ENCODE measurements around the gene ANO5. TPM values are rescaled to one million over a fixed set of nuclear protein-coding genes. Genes with fewer than 3 reads are reported as not detected.
"Not testable (repeated sequence)": the region's sequence is repeated elsewhere in the genome, so short reads cannot be mapped to it uniquely, and the experiment has no call there.

Gene ANO5
- total RNA-seq, 2 donors from 2014 or later = 7.5 to 8.2 TPM

DNA sequence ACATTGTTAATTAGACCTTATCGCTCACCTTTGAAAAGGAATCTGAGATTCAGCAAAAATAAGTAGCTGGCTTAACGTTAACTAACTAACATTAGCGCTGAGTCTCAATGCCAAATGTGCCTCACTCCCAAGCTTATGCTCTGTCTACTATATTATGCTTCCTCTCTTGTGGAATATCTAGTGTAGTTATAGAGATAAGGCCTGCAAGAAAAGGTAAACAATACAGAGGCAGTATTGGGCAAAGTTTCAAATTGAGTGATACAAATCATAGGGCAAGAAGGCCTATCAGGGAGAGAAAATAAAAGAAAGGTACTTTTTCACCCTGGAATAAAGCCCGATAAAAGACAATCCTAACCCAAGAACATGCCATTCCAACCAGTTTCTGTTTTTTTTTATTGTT, 83.7 kb downstream of the ANO5 start:
- Histone ChIP-seq H3K9ac (ENCODE audit: low read depth in 2 of 2, low read length in 2 of 2) (no peak overlapping the region), H3K4me3 (no peak overlapping the region), H3K9me3 (no peaks in the 10 kb centered on the region), H3K4me1 (no peaks in the 10 kb centered on the region), H3K27ac (no peak overlapping the region), H3K27me3 (no peaks in the 10 kb centered on the region), H3K36me3 (no peaks in the 10 kb centered on the region)
- intact Hi-C loops (cut with DNase I) = no loop called here
- TF ChIP-seq, protein P1, sequence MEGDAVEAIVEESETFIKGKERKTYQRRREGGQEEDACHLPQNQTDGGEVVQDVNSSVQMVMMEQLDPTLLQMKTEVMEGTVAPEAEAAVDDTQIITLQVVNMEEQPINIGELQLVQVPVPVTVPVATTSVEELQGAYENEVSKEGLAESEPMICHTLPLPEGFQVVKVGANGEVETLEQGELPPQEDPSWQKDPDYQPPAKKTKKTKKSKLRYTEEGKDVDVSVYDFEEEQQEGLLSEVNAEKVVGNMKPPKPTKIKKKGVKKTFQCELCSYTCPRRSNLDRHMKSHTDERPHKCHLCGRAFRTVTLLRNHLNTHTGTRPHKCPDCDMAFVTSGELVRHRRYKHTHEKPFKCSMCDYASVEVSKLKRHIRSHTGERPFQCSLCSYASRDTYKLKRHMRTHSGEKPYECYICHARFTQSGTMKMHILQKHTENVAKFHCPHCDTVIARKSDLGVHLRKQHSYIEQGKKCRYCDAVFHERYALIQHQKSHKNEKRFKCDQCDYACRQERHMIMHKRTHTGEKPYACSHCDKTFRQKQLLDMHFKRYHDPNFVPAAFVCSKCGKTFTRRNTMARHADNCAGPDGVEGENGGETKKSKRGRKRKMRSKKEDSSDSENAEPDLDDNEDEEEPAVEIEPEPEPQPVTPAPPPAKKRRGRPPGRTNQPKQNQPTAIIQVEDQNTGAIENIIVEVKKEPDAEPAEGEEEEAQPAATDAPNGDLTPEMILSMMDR (IDR thresholded peaks at IDR 0.05) = no peak
- no peak for DNase-seq

DNA sequence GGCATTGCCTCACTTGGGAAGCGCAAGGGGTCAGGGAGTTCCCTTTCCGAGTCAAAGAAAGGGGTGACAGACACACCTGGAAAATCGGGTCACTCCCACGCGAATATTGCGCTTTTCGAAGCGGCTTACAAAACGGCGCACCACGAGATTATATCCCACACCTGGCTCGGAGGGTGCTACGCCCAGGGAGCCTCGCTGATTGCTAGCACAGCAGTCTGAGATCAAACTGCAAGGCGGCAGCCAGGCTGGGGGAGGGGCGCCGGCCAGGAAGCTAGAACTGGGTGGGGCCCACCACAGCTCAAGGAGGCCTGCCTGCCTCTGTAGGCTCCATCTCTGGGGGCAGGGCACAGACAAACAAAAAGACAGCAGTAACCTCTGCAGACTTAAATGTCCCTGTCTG, 92.1 kb downstream of the ANO5 start:
- H3K27ac ChIP-seq; H3K9me3 ChIP-seq; H3K36me3 ChIP-seq; H3K4me1 ChIP-seq; DNase-seq; H3K4me3 ChIP-seq; H3K9ac ChIP-seq (ENCODE audit: low read depth in 2 of 2, low read length in 2 of 2); H3K27me3 ChIP-seq; intact Hi-C loops (cut with DNase I): not testable (repeated sequence)

DNA sequence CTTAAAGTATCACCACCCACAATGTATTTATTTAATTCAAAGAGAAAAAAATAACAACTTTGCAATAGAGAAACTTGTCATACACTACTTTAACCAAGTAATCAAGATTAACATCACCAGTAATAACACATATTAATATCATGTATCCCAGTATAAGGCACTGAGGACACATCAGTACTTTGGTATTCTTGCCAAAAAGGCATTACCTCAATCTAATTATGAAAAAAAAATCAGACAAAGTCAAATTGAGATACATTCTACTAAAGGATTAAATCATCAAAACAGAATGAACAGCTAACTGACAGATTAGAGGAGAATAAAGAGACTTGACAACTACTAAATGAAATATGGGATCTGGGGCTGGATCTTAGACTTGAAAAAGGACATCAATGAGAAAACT, 109.5 kb downstream of the ANO5 start:
- H3K36me3 ChIP-seq = no peaks in the 10 kb centered on the region
- intact Hi-C loops (cut with DNase I) = loop anchor here (5.0 to 10.0 kb wide), 2 partner anchors 135 to 1658 kb away; no protein-coding TSS in a partner anchor

DNA sequence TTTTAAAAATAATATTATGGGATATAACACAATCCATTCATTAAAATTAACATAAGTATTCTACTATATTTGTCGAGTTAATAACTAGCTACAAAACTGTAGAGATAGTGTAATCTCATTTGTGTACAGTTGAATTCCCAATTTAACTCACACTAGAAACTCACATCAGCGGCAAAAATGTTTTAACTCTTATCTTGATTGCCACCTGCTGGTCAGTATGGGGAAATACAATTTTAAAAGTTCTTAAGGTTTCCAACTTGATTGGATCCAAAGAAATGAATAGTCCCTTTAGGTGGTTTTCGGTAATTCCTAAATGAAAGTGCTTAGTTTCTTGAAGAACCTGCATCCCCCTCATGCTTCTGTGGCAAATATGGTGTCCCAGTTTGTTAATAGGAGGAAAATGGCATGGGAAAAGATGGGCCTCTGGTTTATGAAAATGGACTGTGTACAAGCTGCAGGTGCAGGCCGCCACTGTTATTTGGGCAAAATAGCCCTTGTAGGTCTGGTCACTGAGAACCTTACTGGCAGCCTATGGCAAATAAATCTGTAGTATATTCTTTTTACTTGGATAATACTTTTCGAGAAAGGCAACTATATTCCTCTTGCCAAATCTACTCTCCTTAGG, 111.6 kb downstream of the ANO5 start:
- no peaks in the 10 kb centered on the region for H3K27me3 ChIP-seq
- no peak overlapping the region for H3K27ac ChIP-seq
- H3K36me3 ChIP-seq = no peaks in the 10 kb centered on the region
- intact Hi-C loops (cut with DNase I) = loop anchor here (5.0 to 10.0 kb wide), 2 partner anchors 137 to 1660 kb away; no protein-coding TSS in a partner anchor
- H3K4me1 ChIP-seq = no peaks in the 10 kb centered on the region
- TF ChIP-seq, protein P1 (IDR thresholded peaks at IDR 0.05) = peak; percentile 67
- H3K4me3 ChIP-seq = no peak overlapping the region
- no peak overlapping the region for H3K9ac ChIP-seq (ENCODE audit: low read depth in 2 of 2, low read length in 2 of 2)
- no peak for DNase-seq
- H3K9me3 ChIP-seq = no peaks in the 10 kb centered on the region

More for the DNA sequence above, 109.5 kb downstream of the ANO5 start:
- Histone ChIP-seq H3K9ac (ENCODE audit: low read depth in 2 of 2, low read length in 2 of 2) (no peak overlapping the region), H3K9me3 (no peaks in the 10 kb centered on the region), H3K4me3 (no peak overlapping the region), H3K4me1 (no peaks in the 10 kb centered on the region), H3K27ac (no peak overlapping the region), H3K27me3 (no peaks in the 10 kb centered on the region)
- DNase-seq = no peak
- TF ChIP-seq, protein P1 (IDR thresholded peaks at IDR 0.05) = no peak

DNA sequence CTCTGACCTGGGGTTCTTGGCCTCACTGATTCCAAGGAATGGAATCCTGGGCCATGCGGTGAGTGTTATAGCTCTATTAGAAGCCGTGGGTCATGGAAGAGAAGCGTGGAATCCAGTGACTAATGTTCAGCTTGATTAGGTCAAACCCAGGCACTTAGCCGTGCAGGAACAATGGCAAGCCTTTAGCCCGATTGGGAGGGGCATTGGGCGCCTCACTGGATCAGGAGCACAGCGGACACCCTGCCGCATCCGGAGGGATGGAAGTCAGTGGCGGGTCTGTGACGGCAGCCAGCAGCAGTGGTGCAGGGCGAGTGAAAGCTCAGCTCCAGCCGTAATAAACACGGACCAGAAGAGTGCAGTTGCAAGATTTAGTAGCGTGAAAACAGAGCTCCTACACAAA, 124.8 kb downstream of the ANO5 start:
- Histone ChIP-seq H3K4me3 (no peak overlapping the region), H3K27me3 (no peaks in the 10 kb centered on the region), H3K9me3 (no peaks in the 10 kb centered on the region), H3K36me3 (no peaks in the 10 kb centered on the region), H3K27ac (no peak overlapping the region), H3K9ac (ENCODE audit: low read depth in 2 of 2, low read length in 2 of 2) (no peak overlapping the region), H3K4me1 (no peaks in the 10 kb centered on the region)
- DNase-seq = no peak
- TF ChIP-seq, protein P1 (IDR thresholded peaks at IDR 0.05) = no peak
- intact Hi-C loops (cut with DNase I) = no loop called here

DNA sequence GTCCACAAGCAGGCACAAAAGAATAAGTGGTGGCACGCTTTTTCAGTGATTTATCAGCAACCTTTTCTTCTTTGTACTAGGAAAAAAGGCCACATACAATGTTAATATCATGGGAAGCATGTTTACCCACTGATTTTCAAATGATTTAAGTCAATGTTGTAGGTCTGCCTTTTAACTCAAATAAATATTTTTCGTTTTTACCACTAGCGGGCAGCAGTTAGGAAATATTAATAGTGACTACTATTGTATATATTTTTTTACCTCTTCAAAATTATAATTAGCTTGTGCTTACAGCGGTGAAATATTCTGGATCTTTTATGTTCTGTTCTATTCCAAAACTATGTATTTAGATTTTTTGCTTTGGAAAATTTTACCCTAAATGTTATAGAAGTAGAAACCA, 138.9 kb downstream of the ANO5 start:
- DNase-seq = no peak
- H3K36me3 ChIP-seq = no peaks in the 10 kb centered on the region
- TF ChIP-seq, protein P1 (IDR thresholded peaks at IDR 0.05) = no peak
- no peaks in the 10 kb centered on the region for H3K9me3 ChIP-seq
- H3K4me1 ChIP-seq = no peaks in the 10 kb centered on the region
- intact Hi-C loops (cut with DNase I) = no loop called here
- H3K27me3 ChIP-seq = no peaks in the 10 kb centered on the region
- no peak overlapping the region for H3K27ac ChIP-seq
- no peak overlapping the region for H3K9ac ChIP-seq (ENCODE audit: low read depth in 2 of 2, low read length in 2 of 2)
- H3K4me3 ChIP-seq = no peak overlapping the region

Measured in colonic mucosa (tissue), 4 donors.